Mesenchymal stem cell (in vitro differentiated cells and primary cell): ENCODE data around the gene TEKT3.

ENCODE experiments used
- DNase-seq: peaks from one replicate; pipeline ENCODE4 v3.0.0-alpha.2; 2013
- H2AFZ ChIP-seq: one replicate; pipeline ENCODE4 v1.6.1; 2013; ENCODE audit warnings: low read depth, mild to moderate bottlenecking, control low read depth, inconsistent platforms, low read length, moderate library complexity
- H2AK5ac ChIP-seq: 2 replicates; pipeline ENCODE4 v1.6.1; 2013; ENCODE audit warnings: low read length, moderate library complexity, mild to moderate bottlenecking, inconsistent platforms; ENCODE audit not compliant: severe bottlenecking
- H2BK120ac ChIP-seq: one replicate; pipeline ENCODE4 v1.6.1; 2013; ENCODE audit warnings: low read depth, mild to moderate bottlenecking, inconsistent platforms, low read length, moderate library complexity
- H2BK12ac ChIP-seq, 2 experiments: one replicate each; pipeline ENCODE4 v1.6.1; 2013; ENCODE audit warnings: inconsistent platforms in 2 of 2, low read length in 2 of 2, mild to moderate bottlenecking in 2 of 2, moderate library complexity in 2 of 2, control low read depth in 1 of 2
- H2BK15ac ChIP-seq: one replicate; pipeline ENCODE4 v1.6.1; 2013; ENCODE audit warnings: mild to moderate bottlenecking, low read depth, inconsistent platforms; ENCODE audit not compliant: poor library complexity, severe bottlenecking
- H2BK5ac ChIP-seq: 2 replicates; pipeline ENCODE4 v1.6.1; 2013; ENCODE audit warnings: low read depth, mild to moderate bottlenecking, low read length, control low read depth, inconsistent platforms; ENCODE audit not compliant: poor library complexity, severe bottlenecking
- H3K14ac ChIP-seq, 2 experiments: one replicate each; pipeline ENCODE4 v1.6.1; 2013; ENCODE audit warnings: inconsistent platforms in 2 of 2, low read length in 2 of 2, control low read depth in 1 of 2, mild to moderate bottlenecking in 1 of 2, moderate library complexity in 1 of 2
- H3K18ac ChIP-seq, 2 experiments: one replicate each; pipeline ENCODE4 v1.6.1; 2013; ENCODE audit warnings: inconsistent platforms in 2 of 2, low read length in 2 of 2, control low read depth in 1 of 2, low read depth in 1 of 2, mild to moderate bottlenecking in 1 of 2
- H3K23ac ChIP-seq, 2 experiments: one replicate each; pipeline ENCODE4 v1.6.1; 2013; ENCODE audit warnings: inconsistent platforms in 2 of 2, low read length in 2 of 2, mild to moderate bottlenecking in 2 of 2, moderate library complexity in 2 of 2, control low read depth in 1 of 2
- H3K27ac ChIP-seq: 2 replicates; pipeline ENCODE4 v1.5.1; 2013; ENCODE audit warnings: mild to moderate bottlenecking, moderate library complexity, low read length, control low read depth, inconsistent platforms; ENCODE audit not compliant: poor library complexity, severe bottlenecking
- H3K27me3 ChIP-seq, 2 experiments: 2 replicates each; pipeline versions ENCODE4 v1.6.1 to v1.7.0; 2013; ENCODE audit warnings: low read length in 2 of 2, mild to moderate bottlenecking in 2 of 2, moderate library complexity in 2 of 2, control low read depth in 1 of 2, inconsistent platforms in 1 of 2; ENCODE audit not compliant: control insufficient read depth in 1 of 2, insufficient read depth in 1 of 2
- H3K36me3 ChIP-seq, 2 experiments: 2 replicates each; pipeline versions ENCODE4 v1.6.1 to v1.7.0; 2013; ENCODE audit warnings: low read length in 2 of 2, control low read depth in 1 of 2, inconsistent platforms in 1 of 2, low read depth in 1 of 2, mild to moderate bottlenecking in 1 of 2; ENCODE audit not compliant: insufficient read depth in 2 of 2, control insufficient read depth in 1 of 2
- H3K4ac ChIP-seq, 2 experiments: one replicate each; pipeline ENCODE4 v1.6.1; 2013; ENCODE audit warnings: inconsistent platforms in 2 of 2, low read length in 2 of 2, mild to moderate bottlenecking in 2 of 2, moderate library complexity in 2 of 2, control low read depth in 1 of 2, low read depth in 1 of 2
- H3K4me1 ChIP-seq: 2 replicates; pipeline ENCODE4 v1.6.1; 2013; ENCODE audit warnings: low read depth, low read length, control low read depth; ENCODE audit not compliant: control insufficient read depth, insufficient read depth
- H3K4me2 ChIP-seq: 2 replicates; pipeline ENCODE4 v1.6.1; 2013; ENCODE audit warnings: low read length, mild to moderate bottlenecking, inconsistent platforms; ENCODE audit not compliant: poor library complexity, severe bottlenecking
- H3K4me3 ChIP-seq, 2 experiments: 2 replicates each; pipeline versions ENCODE4 v1.5.1 to v1.7.0; 2013; ENCODE audit warnings: low read length in 2 of 2, mild to moderate bottlenecking in 2 of 2, control low read depth in 1 of 2, low read depth in 1 of 2; ENCODE audit not compliant: insufficient read depth in 1 of 2
- H3K79me1 ChIP-seq: replicated peaks from 2 replicates; pipeline ENCODE4 v1.6.1; 2013; ENCODE audit warnings: mild to moderate bottlenecking, control low read depth, low read length, inconsistent platforms; ENCODE audit not compliant: poor library complexity, severe bottlenecking
- H3K9ac ChIP-seq: 2 replicates; pipeline ENCODE4 v1.7.0; 2013; ENCODE audit warnings: mild to moderate bottlenecking, low read length, moderate library complexity
- H3K9me3 ChIP-seq: 2 replicates; pipeline ENCODE4 v1.7.0; 2013; ENCODE audit warnings: mild to moderate bottlenecking, low read length; ENCODE audit not compliant: control insufficient read depth
- H4K8ac ChIP-seq: one replicate; pipeline ENCODE4 v1.6.1; 2013; ENCODE audit warnings: inconsistent platforms, mild to moderate bottlenecking, low read length, moderate library complexity
- H4K91ac ChIP-seq: one replicate; pipeline ENCODE4 v1.6.1; 2013; ENCODE audit warnings: mild to moderate bottlenecking, low read length, inconsistent platforms
- WGBS: methylation state at CpG from one replicate; pipeline ENCODE4 v1.1.7; 2013; ENCODE audit warnings: mixed read lengths; 5-methylcytosine and 5-hydroxymethylcytosine counted together

Gene TEKT3

DNA sequence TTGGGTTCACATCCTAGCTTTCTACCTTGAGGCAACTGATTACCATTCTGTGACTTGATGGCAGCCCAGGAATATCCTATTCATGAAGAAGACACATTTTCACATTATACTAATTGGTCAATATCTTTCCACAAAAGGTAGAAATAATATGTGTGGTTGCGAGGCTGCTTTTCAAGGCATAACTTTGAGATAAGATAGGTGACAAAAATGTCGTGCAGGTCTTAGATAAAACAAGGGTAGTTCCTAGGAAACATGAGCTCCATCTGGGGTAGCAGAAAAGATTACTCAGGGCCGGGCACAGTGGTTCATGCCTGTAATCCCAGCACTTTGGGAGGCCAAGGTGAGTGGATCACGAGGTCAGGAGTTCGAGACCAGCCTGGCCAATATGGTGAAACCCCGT, 22.3 kb upstream of the TEKT3 start:
- no peak overlapping the region for H3K4me3 ChIP-seq
- H3K79me1 ChIP-seq, result no peaks in the 10 kb centered on the region
- H3K9ac ChIP-seq, result no peak overlapping the region
- H3K4ac ChIP-seq, result no peak overlapping the region
- H3K4me2 ChIP-seq, result no peak overlapping the region
- no peaks in the 10 kb centered on the region for H3K36me3 ChIP-seq
- no peaks in the 10 kb centered on the region for H3K9me3 ChIP-seq
- H3K23ac ChIP-seq, result no peak overlapping the region
- no peak overlapping the region for H3K18ac ChIP-seq
- WGBS, result 77% methylated on average over 3 of the region's 6 CpGs
- H2BK15ac ChIP-seq, result no peak overlapping the region
- H4K8ac ChIP-seq, result no peak overlapping the region
- H2BK120ac ChIP-seq, result no peak overlapping the region
- H2BK5ac ChIP-seq, result no peak overlapping the region
- no peak overlapping the region for H2AK5ac ChIP-seq
- no peak overlapping the region for H2AFZ ChIP-seq
- no peak overlapping the region for H3K27ac ChIP-seq
- DNase-seq, result no peak
- no peak overlapping the region for H3K14ac ChIP-seq
- H2BK12ac ChIP-seq, result no peak overlapping the region
- no peak overlapping the region for H4K91ac ChIP-seq
- H3K4me1 ChIP-seq, result peaks cover 2% of the 10 kb centered on the region
- no peaks in the 10 kb centered on the region for H3K27me3 ChIP-seq

- no peak overlapping the region for H3K9ac ChIP-seq
- H3K14ac ChIP-seq, result no peak overlapping the region
- no peak overlapping the region for H2BK12ac ChIP-seq
- H3K4me1 ChIP-seq, result peaks cover 2% of the 10 kb centered on the region
- H2AFZ ChIP-seq, result no peak overlapping the region
- H3K27ac ChIP-seq, result no peak overlapping the region
- H3K4me2 ChIP-seq, result no peak overlapping the region
- no peak overlapping the region for H4K91ac ChIP-seq
- no peaks in the 10 kb centered on the region for H3K27me3 ChIP-seq
- no peaks in the 10 kb centered on the region for H3K36me3 ChIP-seq
- H3K4me3 ChIP-seq, result no peak overlapping the region
- no peaks in the 10 kb centered on the region for H3K9me3 ChIP-seq
- no peak for DNase-seq
- WGBS, result 90% methylated on average over 2 of the region's 2 CpGs
- H3K23ac ChIP-seq, result no peak overlapping the region
- no peak overlapping the region for H2AK5ac ChIP-seq
- no peak overlapping the region for H4K8ac ChIP-seq
- H2BK120ac ChIP-seq, result no peak overlapping the region
- peak overlapping the region in 1 of 2 experiments; percentile 66 for H3K18ac ChIP-seq
- no peaks in the 10 kb centered on the region for H3K79me1 ChIP-seq
- no peak overlapping the region for H2BK5ac ChIP-seq
- no peak overlapping the region for H3K4ac ChIP-seq
- H2BK15ac ChIP-seq, result no peak overlapping the region
Observed at GRCh38 chr17:15361592-15361991, 20.2 kb upstream of the TEKT3 start.

DNA sequence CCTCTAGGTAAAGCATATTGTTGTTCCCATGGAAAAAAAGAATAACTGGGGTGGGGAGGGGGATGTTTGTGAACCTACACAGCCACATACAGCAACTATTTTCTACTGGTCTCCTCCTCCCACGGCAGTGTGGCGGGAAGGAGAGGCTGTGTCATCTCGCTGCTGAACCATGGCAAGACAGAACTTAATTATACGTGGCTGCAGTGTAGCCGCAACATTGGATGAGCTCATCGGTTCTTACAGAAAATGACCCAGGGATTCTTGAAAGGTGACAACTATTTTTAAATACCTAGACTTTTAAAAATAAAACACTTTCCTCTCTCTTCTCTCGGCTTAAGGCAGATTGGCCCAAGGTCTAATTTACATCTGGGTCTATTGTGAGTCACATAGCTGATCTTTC, 19.8 kb upstream of the TEKT3 start:
- H3K36me3 ChIP-seq, result no peaks in the 10 kb centered on the region
- H2AK5ac ChIP-seq, result no peak overlapping the region
- no peak overlapping the region for H4K91ac ChIP-seq
- H3K27me3 ChIP-seq, result no peaks in the 10 kb centered on the region
- no peak for DNase-seq
- H3K4me3 ChIP-seq, result no peak overlapping the region
- H3K79me1 ChIP-seq, result no peaks in the 10 kb centered on the region
- no peak overlapping the region for H2BK15ac ChIP-seq
- H3K4me1 ChIP-seq, result peaks cover 2% of the 10 kb centered on the region
- H3K4me2 ChIP-seq, result no peak overlapping the region
- H3K18ac ChIP-seq, result peak overlapping the region in 1 of 2 experiments; percentile 21
- no peak overlapping the region for H2BK12ac ChIP-seq
- no peak overlapping the region for H4K8ac ChIP-seq
- no peak overlapping the region for H3K14ac ChIP-seq
- no peaks in the 10 kb centered on the region for H3K9me3 ChIP-seq
- no peak overlapping the region for H3K27ac ChIP-seq
- H3K9ac ChIP-seq, result no peak overlapping the region
- H2BK5ac ChIP-seq, result no peak overlapping the region
- H2AFZ ChIP-seq, result no peak overlapping the region
- no peak overlapping the region for H3K4ac ChIP-seq
- H3K23ac ChIP-seq, result no peak overlapping the region
- WGBS, result 69% methylated on average over 7 of the region's 7 CpGs
- no peak overlapping the region for H2BK120ac ChIP-seq

DNA sequence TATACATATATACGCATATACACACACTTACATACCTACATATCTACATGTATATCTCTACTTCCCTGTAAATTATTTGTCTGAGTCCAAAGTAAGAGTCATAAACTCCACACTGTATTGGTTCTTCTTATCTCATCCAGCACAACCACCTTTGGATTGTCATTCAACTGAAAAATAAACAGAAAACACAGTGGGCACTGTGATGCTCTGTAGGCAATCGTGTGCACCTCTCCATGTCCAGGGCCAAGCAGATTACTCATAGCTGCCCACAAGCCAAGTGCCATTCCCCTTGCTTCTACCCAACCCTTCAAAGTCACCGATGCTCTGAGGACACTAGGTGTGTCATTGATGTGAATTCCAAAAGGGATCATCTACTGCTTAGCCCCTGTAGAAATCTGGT, 12.9 kb upstream of the TEKT3 start:
- no peak overlapping the region for H2BK5ac ChIP-seq
- no peak overlapping the region for H2BK15ac ChIP-seq
- no peak overlapping the region for H2AFZ ChIP-seq
- no peak for DNase-seq
- no peak overlapping the region for H4K91ac ChIP-seq
- no peak overlapping the region for H4K8ac ChIP-seq
- WGBS, result 100% methylated on average over 3 of the region's 3 CpGs
- H3K36me3 ChIP-seq, result no peaks in the 10 kb centered on the region
- H3K27me3 ChIP-seq, result no peaks in the 10 kb centered on the region
- H3K9me3 ChIP-seq, result no peaks in the 10 kb centered on the region
- H3K18ac ChIP-seq, result no peak overlapping the region
- H2AK5ac ChIP-seq, result no peak overlapping the region
- no peak overlapping the region for H3K4me2 ChIP-seq
- no peaks in the 10 kb centered on the region for H3K79me1 ChIP-seq
- no peak overlapping the region for H2BK12ac ChIP-seq
- H3K4me3 ChIP-seq, result no peak overlapping the region
- no peak overlapping the region for H3K27ac ChIP-seq
- H2BK120ac ChIP-seq, result no peak overlapping the region
- H3K4ac ChIP-seq, result no peak overlapping the region
- H3K14ac ChIP-seq, result no peak overlapping the region
- H3K23ac ChIP-seq, result no peak overlapping the region
- no peak overlapping the region for H3K9ac ChIP-seq
- H3K4me1 ChIP-seq, result no peaks in the 10 kb centered on the region
